Measurements from ENCODE around the gene PSMB7.

The PSMB7 gene

DNA sequence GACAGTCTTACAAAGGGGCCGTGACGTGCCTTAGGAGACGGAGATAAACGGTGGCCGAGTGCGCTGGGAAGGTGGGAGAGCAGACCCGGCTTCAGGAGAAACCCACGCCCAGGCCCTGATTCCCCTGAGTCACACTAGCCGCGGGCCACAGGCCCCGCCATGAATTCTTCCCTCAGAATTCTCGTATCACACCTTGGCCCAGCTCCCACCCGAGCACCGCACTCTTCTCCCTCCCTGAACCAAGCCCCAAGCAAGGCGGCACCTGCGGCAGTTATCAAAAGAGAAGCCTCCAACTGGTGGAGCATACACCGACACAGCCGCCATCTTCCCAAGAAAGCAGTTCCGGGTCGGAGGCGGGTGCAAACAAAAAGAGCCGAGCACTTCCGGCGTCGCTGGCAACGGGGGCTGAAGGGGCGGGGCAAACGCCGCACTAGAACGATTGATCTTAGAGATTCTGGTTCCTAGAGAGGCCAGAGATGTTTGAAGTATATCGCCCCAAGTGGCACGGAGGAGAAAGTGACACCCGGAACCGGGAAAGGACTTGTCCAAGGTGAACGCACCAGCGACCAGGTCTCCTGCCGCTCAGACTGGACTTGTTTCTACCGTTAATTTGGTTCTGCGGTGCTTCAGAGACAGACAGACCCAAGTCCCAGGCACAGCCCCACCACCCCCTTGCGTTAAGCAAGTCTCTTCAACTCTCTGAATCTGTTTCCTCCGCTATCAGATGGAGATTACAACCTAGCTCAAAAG, at the start of gene PSMB7:
PSMB7 (minus strand) TSS at position 341 of the 750 bp plus-strand sequence; CDS start at position 324, 17 bp downstream.
- peak; percentile 98 for DNase-seq (ENCODE audit: low spot score)

DNA sequence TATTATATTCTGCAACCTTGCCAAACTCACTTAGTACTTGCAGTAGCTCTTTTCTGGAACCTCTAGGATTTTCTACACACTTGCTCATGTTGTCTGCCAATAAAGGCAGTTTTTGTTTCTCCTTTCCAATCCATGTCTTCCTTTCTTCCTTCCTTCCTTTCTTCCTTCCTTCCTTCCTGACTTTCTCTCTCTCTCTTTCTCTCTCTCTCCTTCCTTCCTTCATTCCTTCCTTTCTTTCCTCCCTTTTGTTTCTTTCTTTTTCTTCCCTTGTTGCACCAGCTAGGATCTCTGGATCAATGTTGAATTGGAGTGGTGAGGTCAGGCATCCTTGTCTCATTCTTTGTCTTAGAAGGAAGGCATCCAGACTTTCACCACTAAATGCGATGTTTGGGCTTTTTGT, 47.5 kb upstream of the PSMB7 start:
- DNase-seq (ENCODE audit: low spot score): no peak

DNA sequence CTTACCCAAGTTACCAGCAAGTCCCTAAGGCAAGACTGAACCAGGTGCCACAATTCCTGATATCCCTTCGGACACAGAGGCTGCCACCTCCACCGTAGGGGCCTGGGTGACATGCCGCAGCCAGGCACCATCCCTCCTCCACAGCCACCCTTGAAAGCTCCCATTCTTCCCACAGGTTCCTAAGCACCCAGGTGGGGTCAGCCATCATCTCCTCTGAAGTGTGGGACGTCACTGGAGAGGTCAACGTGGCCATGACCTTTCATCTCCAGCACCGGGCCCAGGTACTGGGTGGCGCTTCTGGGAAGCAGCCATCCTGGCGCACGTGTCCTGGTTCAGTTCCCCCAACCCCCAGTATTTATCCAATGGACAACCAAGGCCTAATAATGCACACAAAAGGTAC, 43.2 kb upstream of the PSMB7 start:
- no peak for DNase-seq (ENCODE audit: low spot score)

DNA sequence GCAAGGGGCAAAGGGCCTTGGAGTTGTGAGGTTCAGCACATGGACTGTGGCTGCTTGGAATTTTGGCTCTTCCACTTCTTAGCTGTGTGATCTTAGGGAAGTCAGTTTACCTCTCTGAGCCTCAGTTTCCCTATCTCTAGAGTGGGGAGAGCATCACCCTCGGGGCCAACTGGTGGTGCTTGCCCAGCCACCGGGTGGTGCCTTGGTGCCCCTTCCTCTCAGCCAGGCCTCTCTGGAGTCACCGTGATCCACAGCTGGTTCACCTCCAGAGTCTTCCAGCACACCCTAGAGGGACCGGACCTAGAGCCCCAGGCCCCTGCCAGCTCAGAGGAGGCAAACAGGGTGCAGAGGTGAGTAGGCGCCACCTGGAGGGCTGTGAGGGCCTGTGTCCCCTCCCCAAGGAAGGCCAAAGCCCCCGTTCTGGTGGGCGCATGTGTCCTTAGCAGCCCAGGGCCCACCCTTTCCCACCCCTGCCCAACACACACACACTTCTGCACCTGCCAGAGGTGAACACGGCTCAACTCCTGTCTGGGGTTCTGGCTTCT, 42.7 kb upstream of the PSMB7 start:
- no peak for DNase-seq (ENCODE audit: low spot score)

DNA sequence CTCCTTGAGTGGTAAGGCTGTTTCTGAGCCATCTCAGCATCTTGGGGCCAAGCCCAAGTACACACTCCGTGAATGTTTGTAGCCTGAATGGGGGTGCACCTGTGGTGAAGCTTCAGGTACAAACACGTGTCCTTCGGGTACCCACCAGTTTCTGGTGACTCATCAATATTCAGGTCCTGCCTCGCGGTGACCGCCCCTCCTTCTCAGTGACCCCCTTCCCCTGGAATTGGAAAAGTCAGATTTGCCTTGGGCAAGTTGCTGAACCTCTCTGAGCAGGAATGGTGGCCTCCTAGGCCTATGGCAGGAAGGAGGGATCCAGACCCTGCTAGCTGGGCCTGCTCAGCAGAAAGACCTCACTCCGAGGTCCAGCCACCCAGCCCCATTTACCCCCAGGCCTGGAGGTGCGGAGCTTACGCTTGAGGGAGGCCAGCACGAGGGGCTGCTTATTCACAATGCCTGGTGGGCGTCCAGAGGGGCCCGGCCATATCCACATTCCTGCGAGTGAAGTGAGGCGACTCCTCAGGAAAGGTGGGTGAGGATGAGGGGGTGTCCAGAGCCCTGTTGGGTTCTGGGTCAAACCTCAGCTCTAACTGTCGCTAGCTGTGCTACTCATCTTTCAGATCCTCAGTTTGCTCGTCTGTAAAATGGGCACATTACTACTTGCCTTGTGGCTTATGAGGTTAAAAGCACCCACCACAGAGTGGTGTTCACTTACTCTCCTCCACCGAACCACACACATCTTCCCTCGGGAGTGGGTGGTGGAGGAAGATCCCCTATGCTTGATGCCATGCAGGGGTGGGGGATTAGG, 42.0 kb upstream of the PSMB7 start:
- no peak for DNase-seq (ENCODE audit: low spot score)

DNA sequence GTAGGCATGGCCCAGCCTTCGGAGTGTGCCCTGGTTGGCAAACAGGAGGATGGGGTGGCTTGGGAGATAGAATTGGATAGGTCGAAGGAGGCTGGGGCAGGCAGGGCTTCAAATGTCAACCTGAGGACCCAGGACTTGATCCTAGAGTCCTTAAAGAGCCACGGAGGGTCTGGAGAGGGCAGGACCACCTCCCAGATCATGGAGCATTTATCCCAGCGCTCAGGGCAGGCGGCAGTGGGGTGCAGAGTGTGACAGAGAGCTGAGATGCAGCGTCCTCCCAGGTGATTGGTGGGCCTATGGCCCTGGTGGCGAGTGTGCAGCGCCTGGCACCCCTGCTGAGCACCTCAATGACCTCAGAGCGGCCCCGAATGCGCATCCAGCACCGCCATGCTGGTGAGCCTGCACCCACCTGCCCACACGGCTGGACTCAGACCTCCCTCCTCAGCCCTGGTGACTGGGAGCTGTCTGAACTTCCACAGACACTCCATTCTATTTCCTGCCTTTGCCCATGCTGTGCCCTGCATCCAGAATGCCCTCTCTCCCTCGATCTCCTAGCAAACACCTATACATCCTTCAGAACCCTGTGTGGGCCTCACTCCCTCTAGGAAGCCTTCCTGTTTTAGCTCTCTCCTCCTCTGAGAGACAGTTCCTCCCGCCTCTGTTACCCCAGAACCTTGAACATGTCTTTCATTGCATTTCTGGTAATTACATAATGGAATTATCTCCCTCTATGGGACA, 41.3 kb upstream of the PSMB7 start:
- DNase-seq (ENCODE audit: low spot score): no peak

DNA sequence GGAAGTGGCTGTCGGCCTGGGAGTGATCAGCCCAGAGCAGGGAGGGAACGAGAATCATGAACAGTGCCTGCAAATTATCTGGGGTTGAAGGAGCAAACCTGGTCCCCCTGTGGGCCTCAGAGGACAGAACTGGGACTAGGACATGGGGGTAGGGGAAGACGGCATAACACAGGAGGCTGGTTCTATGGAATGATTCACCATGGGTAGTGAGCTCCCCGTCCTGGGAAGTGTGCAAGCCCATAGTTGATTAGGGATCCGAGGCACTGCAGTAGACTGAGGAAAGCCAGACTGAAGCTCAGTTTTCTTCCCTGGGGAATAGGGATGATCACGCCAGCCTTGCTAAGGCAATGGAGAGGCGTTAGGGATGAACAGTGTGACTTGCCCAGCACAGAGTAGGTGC, 40.6 kb upstream of the PSMB7 start:
- no peak for DNase-seq (ENCODE audit: low spot score)

DNA sequence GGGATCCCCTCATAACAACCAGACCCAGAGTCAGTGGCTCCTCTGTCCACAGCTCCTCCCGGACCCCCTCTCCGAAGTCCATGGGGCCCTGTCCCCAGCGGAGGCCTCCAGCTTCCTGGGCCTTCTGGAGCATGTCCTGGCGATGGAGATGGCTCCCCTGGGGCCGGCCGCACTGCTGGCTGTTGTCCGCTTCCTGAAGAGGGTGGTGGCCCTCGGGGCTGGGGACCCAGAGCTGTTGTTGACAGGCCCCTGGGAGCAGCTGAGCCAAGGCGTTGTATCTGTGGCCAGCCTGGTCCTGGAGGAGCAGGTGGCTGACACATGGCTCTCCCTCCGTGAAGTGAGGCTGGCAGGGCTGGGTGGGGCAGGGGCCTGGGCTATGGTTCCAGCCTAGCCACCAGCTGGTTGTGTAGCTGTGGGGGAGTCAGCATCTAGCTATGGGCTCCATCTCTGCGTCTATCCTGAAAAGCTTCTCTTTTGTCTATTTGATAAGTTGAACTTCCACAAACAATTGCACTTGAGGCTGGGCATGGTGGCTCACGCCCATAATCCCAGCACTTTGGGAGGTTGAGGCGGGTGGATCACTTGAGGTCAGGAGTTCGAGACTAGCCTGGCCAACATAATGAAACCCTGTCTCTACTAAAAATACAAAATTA, 39.7 kb upstream of the PSMB7 start:
- no peak for DNase-seq (ENCODE audit: low spot score)

DNA sequence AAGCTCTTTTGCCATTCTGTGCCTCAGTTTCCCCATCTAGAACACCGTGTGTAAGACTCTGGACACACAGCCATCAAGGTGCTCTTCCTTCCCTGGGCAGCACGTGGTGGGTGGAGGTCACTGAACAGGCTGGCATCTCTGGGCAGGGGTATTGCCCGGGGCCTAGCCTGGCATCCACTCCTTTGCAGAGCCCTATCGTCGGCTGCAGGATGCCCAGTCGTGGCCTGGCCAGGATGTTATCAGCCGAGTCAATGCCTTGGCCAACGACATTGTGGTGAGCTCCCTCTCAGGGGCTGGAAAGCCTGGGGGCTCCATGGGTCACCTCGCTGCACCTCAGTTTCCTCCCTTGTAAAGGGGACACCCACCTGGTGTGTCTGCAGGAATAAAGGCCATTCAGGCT, 39.1 kb upstream of the PSMB7 start:
- no peak for DNase-seq (ENCODE audit: low spot score)

DNA sequence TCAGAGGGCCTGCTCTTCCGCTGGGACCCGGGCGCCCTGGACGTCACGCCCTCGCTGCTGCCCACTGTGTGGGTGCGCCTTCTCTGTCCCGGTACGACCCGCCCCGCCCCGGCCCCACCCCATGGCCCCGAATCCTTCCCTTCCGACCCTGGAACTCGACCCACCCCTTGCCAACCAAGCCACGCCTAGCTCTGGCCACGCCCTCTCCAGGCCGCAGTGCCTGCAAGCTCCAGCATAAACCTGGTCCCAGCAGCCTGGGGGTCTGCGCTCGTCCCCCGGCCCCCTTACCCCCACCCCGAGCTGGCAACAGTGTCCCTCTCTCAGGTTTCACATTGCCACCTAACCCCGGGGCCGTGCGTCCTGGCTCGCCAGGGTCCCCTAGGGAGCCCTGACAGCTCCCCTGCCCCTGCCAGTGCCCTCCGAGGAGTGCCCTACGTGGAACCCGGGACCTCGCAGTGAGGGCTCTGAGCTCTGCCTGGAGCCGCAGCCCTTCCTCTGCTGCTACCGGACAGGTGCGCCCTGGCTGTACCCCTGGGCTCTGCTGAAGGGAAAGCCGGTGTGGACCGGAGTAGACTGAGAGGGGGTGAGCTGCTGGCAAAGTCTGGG, 38.4 kb upstream of the PSMB7 start:
- DNase-seq (ENCODE audit: low spot score): no peak

DNA sequence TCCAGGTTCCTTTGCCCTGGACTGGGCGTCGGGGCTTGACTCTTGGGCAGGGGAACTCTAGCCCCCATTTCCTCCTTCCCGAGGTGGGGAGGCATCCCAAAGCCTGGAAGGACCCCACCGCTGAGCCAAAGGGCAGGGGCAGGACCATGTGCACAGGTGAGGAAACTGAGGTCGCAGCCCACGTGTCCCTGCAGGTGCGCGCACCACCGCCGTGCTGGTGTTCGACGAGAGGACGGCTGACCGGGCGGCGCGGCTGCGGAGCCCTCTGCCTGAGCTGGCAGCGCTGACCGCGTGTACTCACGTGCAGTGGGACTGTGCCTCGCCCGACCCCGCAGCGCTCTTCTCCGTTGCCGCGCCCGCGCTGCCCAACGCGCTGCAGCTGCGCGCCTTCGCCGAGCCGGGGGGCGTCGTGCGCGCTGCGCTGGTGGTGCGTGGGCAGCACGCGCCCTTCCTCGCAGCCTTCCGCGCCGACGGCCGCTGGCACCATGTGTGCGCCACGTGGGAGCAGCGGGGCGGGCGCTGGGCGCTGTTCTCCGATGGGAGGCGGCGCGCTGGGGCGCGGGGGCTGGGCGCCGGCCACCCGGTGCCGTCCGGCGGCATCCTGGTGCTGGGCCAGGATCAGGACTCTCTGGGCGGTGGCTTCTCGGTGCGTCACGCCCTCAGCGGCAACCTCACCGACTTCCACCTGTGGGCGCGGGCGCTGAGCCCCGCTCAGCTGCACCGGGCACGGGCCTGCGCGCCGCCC, 37.8 kb upstream of the PSMB7 start:
- no peak for DNase-seq (ENCODE audit: low spot score)

DNA sequence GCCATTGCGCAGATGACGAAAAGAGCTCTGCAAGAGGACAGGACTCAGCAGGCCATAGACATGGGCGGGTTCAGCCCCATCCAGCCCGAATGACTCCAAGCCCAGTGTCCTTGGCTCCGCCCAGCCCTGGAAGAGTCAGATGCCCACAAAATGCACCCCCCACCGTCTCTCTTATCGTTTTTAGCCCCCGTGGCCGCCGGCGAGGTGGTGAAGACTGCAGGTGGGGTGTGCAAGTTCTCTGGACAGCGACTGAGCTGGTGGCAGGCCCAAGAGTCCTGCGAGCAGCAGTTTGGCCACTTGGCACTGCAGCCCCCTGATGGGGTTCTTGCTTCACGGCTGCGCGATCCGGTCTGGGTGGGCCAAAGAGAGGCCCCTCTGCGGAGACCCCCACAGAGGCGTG, 37.1 kb upstream of the PSMB7 start:
- no peak for DNase-seq (ENCODE audit: low spot score)

DNA sequence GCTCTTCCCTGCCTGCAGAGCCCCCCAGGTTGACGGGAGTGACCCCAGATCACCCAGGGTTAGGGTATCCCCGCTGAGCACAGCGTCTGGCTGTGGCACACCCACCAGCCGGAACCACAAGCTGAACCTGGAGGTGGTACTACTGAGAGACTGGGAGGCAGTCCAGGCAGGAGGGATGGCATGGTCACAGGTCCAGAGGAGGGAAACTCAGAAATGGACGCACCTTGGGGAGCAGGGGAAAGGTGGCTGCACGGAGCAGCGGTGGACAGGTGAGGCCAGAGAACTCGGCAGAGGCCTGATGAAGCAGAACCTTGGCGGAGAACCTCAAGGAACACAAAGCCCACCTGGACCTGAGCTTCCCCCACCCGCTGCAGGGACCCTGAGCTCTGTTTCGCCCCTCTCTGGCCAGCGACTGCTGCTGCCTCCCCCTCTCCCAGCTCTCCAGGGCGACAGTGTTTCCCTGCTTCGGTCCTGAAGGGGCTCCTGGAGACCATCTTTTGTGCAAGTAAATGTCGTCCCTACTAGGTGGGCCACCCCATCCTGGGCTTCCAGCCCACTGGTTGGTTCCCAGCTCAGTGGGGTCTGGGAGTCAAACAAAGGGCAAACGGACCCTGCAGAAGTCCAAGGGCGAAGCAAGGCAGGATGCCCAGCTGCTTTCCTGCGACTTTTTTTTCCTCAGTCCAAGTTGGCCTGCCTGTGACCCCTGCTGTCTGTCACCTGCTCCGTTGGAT, 35.9 kb upstream of the PSMB7 start:
- no peak for DNase-seq (ENCODE audit: low spot score)

DNA sequence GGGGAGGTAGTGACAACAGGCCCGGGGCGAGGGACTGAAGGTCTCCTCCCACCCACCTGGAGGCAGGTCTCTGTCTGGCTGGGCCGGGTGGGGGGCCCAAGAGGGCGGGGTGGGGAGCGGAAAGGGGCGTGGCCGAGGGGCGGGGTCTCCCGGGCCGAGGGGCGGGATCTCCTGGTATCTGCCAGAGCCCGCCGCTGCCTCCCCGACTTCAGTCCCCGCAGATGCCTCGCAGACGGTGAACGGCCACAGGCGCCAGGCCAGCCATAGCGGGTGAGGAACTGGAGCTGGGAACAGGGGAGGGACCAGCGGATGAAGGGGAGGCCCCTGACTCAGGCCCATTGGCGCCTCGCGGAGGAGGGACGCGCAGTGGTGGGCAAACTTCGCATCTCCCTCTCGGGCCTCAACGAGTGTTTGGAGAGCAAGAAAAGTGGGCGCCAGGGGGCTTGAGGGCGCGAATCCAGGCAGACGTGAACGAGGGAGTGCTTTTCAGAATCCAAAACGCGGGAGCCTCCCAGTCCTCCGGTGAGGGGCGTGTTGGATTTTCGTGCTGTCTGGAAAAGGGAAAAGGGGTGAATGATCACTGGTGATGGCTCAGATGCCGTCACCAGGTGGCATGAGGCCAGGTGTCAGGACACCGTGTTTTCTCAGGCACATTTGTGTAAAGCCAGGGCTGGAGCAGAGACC, 35.1 kb upstream of the PSMB7 start, which contains the start of gene ADGRD2:
ADGRD2 (plus strand) TSS at position 211 of the 684 bp plus-strand sequence. CDS start 1,216 bp downstream, outside the sequence.
- no peak for DNase-seq (ENCODE audit: low spot score)

DNA sequence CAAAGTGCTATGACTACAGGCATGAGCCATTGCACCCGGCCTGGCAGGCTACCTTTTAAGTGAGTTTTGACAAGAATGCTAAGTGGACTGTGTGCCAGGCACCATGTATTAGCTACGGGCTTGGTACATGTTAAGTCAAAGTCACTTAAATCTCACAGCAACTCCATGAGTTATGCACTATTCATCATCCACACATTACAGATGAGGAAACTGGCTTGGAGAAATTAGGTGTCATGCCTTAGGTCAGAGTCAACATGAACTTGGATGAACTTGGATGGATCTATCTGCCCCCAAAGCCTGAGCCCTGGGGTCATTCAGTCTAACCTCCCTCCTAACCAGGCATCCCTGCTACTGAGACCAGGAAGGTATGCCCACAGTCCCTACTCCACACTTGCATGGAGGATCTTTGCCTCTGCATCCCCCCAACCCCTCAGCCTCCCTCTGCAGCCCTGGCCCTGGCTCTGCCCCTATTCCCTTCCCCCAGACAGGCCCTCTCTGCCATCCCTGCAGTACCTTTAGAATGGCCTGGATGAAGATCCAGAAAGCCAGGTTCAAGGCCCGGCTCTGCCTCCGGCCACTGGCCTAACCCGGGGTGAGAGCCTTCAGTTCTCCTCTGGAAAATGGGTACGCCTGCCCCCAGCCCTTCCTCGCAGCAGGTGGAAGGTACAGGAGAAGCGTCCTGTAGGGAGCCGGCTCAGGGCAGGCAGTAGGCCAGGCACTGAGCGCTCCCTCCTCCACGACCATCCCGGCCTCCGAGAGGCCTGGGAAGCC, 34.3 kb upstream of the PSMB7 start:
- no peak for DNase-seq (ENCODE audit: low spot score)

DNA sequence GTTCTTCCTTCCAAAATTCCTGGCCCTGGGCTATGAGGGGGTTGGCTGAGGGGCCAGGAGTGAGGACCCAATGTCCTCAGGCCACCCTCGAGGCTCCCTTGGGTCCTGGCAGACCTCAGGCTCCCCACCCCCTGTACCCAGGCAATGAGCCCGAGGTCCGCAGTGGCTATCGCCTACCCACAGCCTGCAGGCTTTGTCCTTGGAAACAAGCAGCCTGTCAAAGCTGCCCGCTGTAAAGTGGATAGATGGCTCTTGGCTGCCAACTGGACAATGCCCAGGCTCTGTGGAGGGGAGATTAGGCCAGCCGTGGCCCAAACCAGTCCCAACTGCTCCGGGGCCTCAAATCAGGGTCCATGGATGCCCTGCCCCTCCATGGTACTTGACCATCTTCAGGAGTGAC, 32.8 kb upstream of the PSMB7 start:
- DNase-seq (ENCODE audit: low spot score): no peak

DNA sequence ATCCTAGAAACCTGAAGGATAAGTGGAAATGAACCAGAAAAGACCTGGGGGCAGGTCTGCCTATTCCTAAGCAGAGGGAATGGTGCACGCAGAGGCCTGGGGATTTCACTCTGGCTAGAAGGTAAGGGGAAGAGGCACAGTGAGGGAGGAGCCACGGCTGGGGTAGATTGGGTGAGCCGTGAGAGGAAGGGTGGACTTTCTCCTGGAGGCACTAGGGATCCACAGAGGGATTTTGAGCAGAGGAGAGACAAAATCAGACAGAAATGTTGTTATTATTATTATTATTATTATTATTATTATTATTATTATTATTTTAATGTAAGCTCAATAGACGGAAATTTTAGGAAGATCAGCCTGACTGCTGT, 32.0 kb upstream of the PSMB7 start:
- DNase-seq (ENCODE audit: low spot score): no peak

DNA sequence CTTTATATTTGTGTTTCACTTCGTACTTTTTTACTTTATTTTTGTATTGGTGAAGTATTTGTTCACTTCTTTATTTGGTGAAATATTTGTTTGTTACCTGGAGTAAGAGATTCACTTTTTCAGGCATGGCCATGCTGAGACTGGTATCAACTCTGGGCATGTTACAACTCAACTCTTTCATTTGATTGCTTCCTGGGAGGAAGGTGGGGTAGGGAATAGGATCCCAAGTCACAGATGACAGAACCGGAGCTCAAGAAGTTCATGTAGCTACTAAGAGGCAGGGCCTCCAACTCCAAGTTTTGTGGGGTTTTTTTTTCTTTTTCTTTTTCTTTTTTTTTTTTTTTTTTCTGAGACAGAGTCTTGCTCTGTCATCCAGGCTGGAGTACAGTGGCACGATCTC, 28.9 kb upstream of the PSMB7 start:
- DNase-seq (ENCODE audit: low spot score): no peak

DNA sequence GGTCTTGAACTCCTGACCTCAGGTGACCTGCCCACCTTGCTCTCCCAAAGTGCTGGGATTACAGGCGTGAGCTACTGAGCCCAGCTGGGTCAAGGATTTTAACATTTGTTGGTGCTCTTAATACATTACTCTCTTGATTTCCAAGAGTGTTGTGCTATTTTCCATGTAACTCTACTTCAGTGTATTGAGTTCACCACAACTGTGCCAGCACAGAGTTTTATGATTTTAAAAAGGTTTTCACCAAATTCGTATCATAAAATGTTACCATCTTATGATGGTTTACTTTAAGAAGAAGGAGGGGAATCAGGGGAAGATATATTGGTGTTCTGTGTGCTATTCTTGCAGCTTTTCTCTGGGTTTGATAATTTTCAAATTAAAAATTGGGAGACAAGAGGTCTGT, 28.4 kb upstream of the PSMB7 start:
- no peak for DNase-seq (ENCODE audit: low spot score)
